GM18868 (cell line): ENCODE data around the gene BAHD1.

Experiments
- ATAC-seq: cut with Tn5 transposase; IDR thresholded peaks from one replicate; pipeline ENCODE4 v1.9.1; 2021; ENCODE audit warnings: mild to moderate bottlenecking, moderate library complexity; ENCODE audit not compliant: unreplicated experiment

The BAHD1 gene

DNA sequence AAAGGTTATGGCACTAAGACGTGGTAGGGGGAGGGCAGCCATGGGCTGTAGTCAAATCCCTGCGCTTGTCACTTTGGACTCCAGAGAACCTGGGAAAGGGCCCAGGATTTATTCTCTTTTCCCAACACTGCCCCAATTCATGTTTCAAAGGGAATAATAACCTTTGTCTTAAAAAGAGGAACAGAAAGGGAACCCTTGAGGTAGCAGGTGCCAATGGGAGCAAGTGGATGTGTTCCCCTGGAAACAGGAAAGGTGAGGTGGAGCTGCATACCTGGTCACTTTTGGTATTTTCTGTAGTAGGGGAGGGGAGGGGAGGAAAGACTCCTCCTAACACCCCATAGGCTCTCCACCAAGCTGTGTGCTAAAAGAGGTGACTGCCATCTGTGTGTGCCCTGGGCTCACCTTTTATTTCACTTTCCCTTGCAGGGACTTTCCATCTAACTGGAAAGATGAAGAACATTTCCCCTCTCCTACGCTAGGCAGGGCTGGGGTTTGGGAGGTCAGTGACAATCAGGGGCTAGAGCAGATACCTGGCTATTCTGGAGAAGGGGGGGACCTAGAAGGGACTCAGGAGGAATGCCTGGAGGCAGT, 23.9 kb downstream of the BAHD1 start:
- peak; percentile 50 for ATAC-seq

- ATAC-seq: no peak
Observed at GRCh38 chr15:40465939-40466338, 25.2 kb downstream of the BAHD1 start.

DNA sequence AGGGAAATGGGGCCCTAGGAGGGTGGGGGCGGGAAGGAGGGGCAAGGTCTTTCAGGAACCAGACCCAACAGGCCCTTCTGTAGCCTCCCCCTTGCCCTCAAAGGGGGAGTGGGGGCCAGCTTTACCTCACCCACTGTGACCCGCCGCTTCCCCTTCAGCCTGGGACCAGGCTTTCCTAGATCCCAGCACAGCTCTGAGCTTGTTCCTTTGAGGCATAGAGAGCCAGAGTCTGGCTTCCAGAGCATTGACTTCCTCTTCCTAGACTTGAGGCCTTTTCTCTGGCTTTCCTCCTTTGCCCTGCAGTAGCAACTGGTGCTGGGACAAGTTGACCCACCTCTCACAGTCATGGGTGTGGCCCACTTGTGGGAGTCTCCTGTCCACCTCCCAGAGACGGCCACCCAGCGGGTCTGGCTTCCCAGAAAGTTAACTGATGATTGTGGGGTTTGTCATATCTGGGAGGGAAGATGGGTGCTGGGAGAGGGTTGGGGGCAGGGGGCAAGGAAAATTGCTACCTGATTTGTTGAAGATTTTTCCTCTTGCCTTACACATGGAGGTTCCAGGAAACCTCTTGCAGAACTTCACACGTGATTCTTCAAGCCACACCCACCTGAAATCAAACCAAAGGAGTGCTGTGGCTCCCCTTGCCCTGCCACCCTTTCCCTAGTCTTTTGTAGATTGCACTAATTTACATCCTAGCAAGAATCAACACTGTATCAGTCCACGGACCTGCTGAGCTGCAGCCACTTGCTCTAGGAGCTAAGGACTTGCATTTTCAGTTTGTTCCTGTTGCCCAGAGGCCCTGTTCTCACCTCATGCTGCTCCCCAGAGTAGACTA, 25.9 kb downstream of the BAHD1 start:
- no peak for ATAC-seq

- no peak for ATAC-seq
Observed at GRCh38 chr15:40467261-40467615, 26.5 kb downstream of the BAHD1 start.

GRCh38 chr15:40468898-40469331, 28.2 kb downstream of the BAHD1 start:
- no peak for ATAC-seq

DNA sequence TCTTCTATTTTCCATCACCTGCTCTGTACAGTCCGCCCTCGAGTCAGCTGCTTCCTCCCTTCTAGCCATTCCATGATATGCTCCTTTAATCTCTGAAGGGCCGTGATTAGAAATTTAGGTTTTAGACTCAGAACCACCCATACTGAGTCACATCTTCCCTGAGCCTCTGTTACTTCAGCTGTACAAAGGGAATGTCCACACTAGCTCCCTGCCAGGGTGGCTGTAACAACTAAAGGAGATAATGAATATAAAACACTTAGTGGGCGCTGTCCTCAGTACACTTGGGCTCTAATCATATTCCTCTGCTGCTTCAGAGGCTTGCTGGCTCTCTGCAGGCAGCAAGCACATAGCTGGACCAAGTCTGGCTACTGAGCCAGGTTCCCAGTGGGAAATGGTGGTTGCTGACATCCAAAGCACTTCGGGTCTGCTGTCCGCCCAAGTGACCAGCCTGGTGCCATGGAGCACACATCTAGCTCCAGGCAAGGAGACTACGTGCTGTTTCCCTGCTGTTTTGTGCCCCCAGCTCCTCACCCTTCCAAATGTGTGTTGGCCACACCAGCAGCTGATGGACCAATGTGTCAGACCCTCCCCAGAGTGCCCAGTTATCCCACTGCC, 29.1 kb downstream of the BAHD1 start:
- ATAC-seq: no peak

DNA sequence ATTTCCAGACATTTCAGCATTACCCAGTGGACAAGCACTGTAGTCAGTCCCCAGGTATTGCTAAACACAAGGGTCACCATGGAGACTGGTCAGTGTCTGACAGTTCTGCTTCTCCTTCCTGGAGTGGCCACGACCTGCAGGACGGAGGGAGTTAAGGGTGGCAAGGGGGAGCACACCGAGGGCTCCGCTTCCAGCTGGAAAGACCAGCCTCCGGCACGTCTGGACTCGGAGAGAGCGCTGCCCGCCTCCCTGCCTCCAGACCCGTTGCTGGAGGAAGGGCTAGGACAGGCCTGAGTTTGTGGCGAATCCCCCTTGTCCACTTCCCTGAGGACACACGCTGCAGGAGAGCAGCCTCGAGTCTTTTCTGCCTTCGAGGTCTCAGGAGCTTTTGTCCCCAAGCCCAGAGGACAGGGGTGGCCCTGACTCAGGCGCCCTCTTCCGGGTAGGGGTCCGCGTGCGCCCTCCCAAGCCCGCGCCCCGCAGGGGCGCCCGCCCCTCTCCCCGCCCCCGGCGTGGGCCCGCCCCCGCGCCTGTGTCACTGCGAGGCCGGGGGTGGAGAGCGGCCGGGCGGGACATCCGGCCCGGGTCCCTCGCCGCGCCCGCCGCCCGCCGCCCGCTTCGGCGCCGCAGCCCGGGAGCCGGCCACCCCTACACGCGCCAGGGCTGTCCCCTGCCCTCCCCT, 29.8 kb downstream of the BAHD1 start, which contains the start of gene CHST14:
Gene CHST14, plus strand, starts transcription at position 562 of the 682 bp plus-strand sequence. CDS start 230 bp downstream, outside the sequence.
- ATAC-seq: peak; percentile 75

GRCh38 chr15:40471105-40471807, 30.5 kb downstream of the BAHD1 start:
- ATAC-seq: peak; percentile 23

DNA sequence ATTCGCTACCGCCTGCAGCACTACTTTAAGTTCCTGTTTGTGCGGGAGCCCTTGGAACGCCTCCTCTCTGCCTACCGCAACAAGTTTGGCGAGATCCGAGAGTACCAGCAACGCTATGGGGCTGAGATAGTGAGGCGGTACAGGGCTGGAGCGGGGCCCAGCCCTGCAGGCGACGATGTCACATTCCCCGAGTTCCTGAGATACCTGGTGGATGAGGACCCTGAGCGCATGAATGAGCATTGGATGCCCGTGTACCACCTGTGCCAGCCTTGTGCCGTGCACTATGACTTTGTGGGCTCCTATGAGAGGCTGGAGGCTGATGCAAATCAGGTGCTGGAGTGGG, 31.0 kb downstream of the BAHD1 start:
- peak; percentile 21 for ATAC-seq

DNA sequence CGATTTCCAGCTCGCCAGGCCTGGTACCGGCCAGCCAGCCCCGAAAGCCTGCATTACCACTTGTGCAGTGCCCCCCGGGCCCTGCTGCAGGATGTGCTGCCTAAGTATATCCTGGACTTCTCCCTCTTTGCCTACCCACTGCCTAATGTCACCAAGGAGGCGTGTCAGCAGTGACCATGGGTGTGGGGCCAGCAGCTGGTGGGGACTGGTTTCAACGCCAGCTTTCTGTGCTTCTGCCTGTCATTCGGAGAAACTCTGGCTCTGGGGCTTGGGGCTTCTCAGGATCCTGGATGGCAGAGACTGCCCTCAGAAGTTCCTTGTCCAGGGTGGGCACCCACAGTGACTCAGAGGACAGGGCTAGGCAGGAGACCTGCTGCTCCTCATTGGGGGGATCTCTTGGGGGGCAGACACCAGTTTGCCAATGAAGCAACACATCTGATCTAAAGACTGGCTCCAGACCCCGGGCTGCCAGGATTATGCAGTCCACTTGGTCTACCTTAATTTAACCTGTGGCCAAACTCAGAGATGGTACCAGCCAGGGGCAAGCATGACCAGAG, 31.5 kb downstream of the BAHD1 start:
- ATAC-seq: no peak

DNA sequence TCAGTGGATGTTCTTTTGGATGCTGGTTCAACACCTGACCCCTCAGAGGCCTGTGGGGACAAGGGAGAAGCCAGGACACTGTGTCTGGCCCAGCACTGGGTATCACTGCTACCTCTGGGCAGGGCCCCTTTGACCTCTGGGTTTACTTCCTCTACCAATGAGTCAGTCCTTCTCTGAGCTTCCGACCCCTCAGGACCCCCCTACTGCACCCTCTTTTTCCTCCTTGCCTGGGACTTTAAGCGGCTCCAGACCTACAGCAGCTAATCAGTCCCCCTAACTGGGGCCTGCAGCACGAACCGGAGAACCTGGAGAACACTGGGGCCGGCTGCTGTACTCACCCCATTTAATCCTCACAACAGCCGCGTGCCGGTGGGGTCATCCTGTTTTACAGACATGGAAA, 33.8 kb downstream of the BAHD1 start:
- ATAC-seq: no peak

DNA sequence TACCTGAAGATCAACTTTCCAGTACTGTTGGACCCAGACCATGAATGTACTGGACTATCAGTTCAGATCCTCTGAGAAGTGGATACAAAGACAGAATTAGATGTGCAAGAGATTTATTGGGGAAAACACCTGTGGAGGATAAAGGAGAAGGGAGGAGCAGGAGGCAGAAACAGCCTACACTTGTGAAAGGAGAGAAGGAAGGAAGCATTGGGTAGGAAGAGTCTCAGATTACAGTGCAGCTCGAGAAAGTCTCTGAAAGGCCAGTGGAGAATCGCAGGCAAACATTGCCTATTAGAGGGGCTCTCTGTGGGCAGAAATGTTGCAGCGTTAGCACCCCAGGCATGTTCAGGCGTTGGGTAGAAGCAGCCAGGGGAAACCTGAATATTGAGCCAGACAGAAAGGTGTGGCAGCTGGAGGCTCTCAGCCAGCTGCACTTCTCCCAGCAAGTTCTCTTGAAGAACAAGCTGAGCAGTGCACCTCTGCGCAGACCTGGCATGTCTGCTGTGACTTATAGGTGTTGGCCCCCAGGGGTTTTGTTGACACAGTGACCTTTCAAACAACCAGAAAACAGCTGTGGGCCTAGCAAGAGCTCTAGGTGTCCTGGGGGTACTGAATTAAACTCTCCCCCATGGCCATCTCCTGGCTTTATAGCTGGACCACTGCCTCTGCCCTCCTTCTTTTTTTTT, 37.0 kb downstream of the BAHD1 start:
- no peak for ATAC-seq

GRCh38 chr15:40479024-40479423, 38.3 kb downstream of the BAHD1 start:
- ATAC-seq: no peak

DNA sequence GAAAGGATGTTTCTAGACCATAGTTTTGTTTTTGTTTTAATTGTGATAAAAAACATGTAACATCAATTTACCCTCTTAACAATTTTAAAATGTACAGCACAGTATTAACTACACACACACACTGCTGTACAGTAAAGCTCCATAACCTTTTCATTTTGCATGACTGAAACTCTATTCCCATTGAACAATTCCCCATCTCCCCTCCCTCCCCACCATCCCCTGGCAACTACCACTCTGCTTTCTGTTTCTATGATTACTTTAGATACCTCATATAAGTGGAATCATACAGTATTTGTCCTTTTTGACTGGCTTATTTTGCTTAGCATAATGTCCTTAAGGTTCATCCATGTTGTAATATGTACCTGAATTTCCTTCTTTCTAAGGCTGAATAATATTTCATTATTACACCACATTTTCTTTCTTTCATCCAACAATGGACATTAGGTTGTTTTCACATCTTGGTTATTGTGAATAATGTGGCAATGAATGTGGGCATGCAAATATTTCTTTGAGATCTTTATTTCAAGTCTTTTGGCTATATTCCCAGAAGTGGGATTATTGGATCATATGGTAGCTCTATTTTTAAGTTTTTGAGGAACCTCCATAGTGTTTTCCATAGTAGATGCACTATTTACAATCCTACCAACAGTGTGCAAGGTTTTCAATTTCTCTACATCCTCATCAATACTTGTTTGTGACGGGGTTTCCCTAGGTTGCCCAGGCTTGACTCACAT, 40.8 kb downstream of the BAHD1 start:
- no peak for ATAC-seq

DNA sequence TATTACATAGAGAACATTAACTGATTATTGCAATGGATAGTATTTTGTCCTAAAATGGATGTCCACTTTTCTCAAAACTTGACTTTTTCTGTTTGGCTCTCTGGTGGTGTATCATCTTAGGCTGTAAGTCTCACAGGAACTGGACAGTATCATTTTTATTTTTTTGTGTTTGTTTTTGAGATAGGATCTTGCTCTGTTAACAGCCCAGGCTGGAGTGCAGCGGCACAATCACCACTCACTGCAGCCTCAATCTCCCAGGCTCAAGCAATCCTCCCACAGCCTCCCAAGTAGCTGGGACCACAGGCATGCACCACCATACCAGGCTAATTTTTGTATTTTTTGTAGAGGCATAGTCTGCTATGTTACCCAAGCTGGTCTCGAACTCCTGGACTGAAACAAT, 43.2 kb downstream of the BAHD1 start:
- no peak for ATAC-seq

- ATAC-seq: no peak
Observed at GRCh38 chr15:40486066-40486770, 45.5 kb downstream of the BAHD1 start.

DNA sequence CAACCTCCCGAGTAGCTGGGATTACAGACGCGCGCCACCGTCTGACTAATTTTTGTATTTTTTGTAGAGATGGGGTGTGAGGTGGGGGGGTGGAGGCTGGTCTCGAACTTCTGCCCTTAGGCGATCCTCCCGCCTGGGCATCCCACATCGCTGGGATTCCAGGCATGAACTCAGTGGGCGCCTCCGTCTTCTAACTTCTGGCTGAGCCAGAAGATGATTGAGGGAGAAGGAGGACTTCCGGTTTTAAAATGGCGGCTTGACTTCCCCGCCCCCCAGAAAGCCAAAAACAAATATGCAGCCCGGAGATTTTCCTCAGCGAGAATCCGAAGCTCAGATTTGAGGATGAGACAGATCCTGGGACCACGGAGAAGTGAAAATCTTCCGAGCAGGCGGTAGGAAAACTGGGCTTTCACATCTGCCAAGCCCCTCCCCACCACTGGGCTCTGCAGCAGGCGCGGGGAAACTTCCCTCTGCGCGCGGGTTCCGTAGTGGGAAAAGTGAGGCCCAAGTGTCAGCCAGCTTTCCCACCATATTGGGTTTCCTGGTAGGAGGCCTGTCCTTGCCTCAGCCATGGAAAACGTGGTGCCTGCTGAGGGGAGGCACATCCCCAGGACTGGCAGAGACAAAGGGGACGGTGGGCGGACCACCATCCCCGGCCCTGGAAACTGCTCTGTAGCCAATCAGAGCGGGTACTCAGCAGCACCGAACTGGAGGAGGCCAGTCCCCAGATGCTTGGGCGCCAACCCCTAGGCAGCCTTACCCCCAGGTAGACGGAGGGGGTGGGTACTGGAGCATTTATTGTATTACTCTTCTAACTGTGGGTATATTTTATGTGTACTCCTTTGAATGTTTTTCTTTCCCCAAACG, 47.3 kb downstream of the BAHD1 start:
- ATAC-seq: no peak
